Measurements from ENCODE around the gene USP16.

Gene USP16

GRCh38 chr21:29098156-29098555, 73.7 kb downstream of the USP16 start:
- DNase-seq (ENCODE audit: low read depth) = no peak
- no peak overlapping the region for H3K4me3 ChIP-seq (ENCODE audit: low read length)
- no peak for TF ChIP-seq CTCF (conservative IDR thresholded peaks at IDR 0.05; ENCODE audit: low read depth, low read length)

- no peak overlapping the region for H3K4me3 ChIP-seq (ENCODE audit: low read length)
- no peak for TF ChIP-seq CTCF (conservative IDR thresholded peaks at IDR 0.05; ENCODE audit: low read depth, low read length)
- DNase-seq (ENCODE audit: low read depth) = no peak
Measured at GRCh38 chr21:29102791-29103257, 78.4 kb downstream of the USP16 start.

Data from retinal pigment epithelial cell (primary cell).